Activated CD4-positive, alpha-beta T cell treated with anti-CD3 and anti-CD28 coated beads, Interleukin-2, amount 50 U/mL, for 1 hour (primary cell): Measurements from ENCODE around the gene FCGR1A.
"Not testable (repeated sequence)": the region's sequence is repeated elsewhere in the genome, so short reads cannot be mapped to it uniquely, and the experiment has no call there.

ENCODE experiments used
- DNase-seq: peaks from one replicate; pipeline ENCODE4 v3.0.0-alpha.2; 2020

Gene FCGR1A

DNA sequence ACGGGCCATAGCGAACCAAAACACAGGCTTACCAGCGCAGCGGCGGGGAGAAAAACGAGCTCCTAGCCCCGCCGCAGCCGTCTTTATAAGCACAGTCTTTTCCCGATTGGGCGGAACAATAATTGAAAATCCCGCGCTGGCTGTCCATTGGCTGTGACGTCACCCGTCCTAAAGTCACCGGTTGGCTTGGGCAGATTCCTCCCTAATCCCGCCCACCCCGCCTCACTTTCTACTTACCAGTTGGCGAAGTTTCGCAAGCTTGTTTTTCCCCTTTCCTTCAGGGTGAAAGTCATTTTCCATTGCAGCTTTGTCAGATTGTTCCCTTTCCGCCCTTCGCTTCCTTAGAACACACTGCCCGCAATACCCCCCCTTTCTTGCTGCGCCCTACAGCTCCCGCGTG, 58.7 kb downstream of the FCGR1A start:
- not testable (repeated sequence) for DNase-seq
